Limb (tissue), 2 donors: ENCODE measurements around the gene ZNHIT1.
"Not testable (repeated sequence)": the region's sequence is repeated elsewhere in the genome, so short reads cannot be mapped to it uniquely, and the experiment has no call there.

Experiments
- DNase-seq, 2 donors: peaks; one replicate each; pipeline ENCODE4 v3.0.0-alpha.2; 2016; ENCODE audit errors: extremely low spot score in 2 of 2

ZNHIT1 gene

DNA sequence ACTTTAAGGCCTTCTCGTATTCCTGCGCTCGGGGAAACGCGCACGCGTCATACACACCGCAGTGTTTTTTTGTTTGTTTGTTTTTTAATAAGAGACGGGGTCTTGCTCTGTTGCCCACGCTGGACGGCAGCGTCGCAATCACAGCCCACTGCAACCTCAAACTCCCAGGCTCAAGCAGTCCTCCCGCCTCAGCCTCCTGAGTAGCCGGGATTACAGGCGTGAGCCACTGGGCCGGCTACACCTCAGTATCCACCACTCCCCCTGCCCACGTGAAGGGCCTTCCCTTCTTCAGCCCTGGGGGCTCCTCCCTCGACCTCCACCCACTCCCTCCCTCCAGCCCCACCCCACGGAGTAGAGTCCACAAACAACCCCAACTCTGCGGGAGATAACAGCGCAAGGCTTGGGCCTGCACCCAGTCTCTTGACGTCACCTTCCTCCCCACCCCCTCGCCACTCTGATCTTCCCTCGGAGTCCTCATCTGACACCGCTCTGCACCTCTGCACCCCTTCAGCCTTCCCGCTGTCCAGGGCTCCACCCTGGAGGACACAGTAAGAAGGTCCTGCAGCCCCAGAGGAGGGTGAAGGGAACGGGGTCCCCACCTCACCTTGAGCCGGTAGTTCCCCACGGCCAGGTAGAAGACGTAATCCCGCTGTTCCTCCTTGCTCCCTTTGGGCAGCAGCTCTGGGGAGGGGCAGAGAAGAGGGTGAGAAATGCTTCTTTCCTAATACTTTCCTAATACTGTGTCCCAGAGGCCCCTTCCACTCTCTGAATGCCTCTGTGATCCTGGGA lies 22.5 kb downstream of the ZNHIT1 start:
- DNase-seq = no peak

GRCh38 chr7:101241015-101241363 lies 23.0 kb downstream of the ZNHIT1 start:
- no peak for DNase-seq

- no peak for DNase-seq
Observed at GRCh38 chr7:101241443-101242349, 23.7 kb downstream of the ZNHIT1 start.

- no peak for DNase-seq
Observed at GRCh38 chr7:101243646-101244374, 25.8 kb downstream of the ZNHIT1 start.

GRCh38 chr7:101244375-101245146 lies 26.6 kb downstream of the ZNHIT1 start, which contains the start of gene FIS1:
Gene FIS1, minus strand, starts transcription at chr7:101245081. Its CDS starts 77 bp downstream, at chr7:101245004.
- peak; percentile 95 for DNase-seq

DNA sequence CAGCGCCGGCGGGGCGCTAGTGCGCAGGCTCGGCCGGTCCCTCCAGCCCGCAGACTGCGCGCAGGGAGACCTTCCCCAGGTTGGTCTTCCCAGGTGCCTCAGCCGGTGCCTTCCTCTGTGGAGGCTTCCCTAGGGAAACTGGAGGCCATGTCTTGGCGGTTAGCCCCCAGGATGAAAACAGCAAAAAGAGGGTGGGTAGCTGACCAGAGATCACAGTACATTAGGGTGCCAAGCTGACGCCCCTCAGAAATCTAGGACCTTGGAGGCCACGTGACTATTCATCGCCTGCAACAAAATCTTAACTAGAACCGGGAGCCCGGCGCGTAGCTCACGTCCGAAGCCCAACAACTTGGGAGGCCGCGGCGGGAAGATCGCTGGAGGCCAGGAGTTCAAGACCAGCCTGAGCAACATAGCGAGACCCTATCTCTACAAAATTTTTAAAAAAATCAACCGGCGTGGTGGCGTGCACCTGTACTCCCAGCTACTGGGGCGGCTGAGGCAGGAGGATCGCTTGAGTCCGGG lies 27.2 kb downstream of the ZNHIT1 start:
- DNase-seq = no peak

DNA sequence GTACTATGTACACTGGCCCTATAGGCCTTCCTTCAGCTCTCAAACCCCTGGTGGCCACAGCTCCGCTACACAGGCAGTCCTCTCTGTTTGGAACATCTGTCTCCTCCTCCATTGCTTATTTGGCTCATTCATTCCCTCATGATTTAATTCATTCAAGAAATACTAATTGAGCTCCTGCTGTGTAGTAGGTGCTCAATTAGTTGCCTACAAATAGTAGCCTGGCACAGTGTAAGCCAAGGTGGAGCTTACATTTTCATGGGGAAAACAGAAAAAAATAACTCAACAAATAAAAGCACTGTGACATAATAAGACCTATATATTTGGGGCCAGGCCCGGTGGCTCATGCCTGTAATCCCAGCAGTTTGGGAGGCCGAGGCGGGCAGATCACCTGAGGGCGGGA lies 30.3 kb downstream of the ZNHIT1 start:
- no peak for DNase-seq

DNA sequence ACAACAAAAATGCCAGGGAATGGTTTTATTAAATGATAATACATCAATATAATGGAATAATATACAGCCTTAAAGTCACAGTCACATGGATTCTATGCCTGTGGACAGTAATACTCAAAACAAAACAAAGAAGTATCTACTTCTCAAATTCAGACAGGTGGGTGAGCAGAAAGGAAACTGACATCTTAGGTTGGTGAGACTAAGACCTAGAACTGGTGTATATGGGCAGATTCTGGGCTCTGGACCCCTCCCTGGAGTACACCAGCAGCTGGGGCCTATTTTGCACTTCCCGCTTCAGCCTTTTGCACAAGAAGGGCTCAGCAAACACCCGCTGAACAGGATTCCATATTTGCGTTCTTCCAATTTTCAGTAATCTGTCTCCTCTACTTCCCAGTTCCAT lies 32.4 kb downstream of the ZNHIT1 start:
- no peak for DNase-seq

DNA sequence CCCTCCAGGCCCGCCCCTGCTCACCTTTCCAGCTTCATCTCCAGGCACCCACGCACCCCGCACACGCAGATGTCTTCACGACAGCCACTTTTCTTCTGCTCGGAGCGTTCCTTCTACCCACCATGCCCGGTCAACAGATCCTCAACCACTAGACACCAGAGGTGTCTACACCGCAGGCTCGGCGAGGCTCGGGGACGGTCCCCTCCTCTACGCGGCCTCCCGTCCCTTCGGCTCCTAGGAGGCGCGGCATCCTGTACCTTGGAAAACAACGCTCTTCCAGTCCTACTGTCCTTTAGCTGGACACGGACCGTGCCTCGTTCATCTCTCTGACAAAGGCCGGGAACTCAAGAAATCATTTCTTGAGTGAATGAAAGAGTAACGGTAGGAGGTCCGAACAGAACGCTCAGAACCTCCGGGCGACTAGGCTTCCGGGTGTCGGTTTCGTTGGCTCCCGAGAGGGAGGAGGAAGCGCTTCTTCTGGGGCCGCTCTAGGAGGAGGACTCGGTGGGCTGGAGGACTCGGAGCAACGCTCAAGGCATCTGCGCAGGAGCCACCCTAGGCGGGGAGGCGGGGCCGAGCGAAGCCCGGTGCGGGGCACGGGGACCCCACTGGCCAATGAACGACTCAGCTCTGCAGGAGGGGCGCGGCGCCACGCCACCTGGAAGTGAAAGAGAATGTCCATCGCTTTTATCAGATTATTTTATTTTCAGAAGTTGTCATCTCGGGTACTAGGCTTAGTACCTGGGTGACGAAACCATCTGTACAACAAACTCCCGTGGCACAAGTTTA lies 34.1 kb downstream of the ZNHIT1 start:
- DNase-seq = peak; percentile 97 to 99

GRCh38 chr7:101253199-101253598 lies 35.2 kb downstream of the ZNHIT1 start:
- not testable (repeated sequence) for DNase-seq

DNA sequence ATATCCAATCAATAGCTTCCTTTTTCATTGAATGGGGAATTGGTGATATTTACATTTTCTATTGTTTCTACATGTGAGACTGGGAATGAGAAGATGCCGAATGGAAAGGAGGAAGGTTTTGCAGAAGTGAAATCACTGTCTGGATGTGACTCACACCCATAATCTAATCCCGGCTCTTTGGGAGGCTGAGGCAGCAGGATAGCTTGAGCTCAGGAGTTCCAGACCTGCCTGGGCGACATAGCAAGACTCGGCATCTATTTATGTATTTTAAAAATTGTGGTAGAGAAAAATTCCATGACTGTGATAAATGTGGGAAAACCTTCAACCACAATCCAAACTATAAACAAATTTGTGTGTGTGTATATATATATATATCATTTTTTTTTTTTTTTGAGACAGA lies 37.8 kb downstream of the ZNHIT1 start:
- DNase-seq = no peak

DNA sequence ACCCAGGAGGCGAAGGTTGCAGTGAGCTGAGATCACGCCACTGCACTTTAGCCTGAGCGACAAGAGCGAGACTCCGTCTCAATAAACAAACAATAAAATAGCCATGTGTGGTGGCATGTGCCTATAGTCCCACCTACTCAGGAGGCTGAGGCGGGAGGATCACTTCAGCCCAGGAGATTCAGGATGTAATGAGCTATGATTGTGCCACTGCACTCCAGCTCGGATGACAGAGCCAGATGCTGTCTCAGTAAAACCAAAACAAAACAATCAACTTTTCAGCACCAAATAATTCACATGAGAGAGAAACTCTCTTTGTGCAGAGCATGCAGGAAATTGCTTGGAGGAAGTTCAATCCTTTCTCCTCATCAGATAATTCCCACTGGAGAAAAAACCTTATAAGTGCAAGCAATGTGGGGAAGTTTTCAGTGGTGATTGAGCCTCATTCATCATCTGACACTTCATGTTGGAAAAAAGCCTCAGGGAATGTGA lies 40.3 kb downstream of the ZNHIT1 start:
- peak in 1 of 2 donors; percentile 9 for DNase-seq

DNA sequence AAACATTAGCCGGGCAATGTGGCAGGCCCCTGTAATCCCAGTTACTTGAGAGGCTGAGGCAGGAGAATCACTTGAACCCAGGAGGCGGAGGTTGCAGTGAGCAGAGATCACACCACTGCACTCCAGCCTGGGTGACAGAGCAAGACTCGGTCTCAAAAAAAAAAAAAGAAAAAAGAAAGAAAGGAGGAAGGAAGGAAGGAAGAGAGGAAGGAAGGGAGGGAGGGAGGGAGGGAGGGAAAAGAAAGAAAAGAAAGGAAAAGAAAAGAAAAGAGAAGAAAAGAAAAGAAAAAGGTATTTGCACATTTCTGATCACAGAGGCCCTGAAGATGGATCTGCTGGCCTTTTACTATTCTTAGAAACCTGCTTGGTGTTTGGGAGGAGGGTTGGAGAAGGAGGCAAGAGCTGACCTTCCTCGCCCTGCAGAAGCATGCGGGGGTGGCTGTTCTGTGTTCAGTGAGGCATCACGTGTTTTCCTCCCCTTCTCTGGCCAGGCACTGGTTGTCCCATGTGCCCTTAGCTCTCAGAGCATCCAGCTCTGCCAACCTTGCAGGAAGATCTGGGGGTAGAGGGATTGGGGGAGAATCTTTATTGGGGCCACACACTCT lies 46.2 kb downstream of the ZNHIT1 start:
- not testable (repeated sequence) for DNase-seq

- DNase-seq = no peak
Observed at GRCh38 chr7:101265622-101266516, 47.9 kb downstream of the ZNHIT1 start.

DNA sequence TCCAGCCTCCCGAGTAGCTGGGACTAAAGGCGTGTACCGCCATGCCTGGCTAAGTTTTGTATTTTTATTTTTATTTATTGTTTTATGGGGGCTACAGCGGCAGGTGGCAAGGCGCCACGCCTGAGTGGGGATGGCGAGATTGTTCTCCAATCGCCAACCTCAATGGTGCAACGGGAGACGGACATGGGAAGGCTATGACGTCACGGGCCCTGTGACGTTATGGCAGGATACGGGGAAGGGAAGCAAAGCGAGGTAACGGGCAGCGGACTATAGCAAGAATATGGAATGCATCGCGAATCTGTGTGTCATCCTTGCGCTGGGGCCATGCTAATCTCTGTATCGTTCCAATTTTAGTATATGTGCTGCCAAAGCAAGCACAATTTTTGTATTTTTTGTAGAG lies 51.7 kb downstream of the ZNHIT1 start:
- DNase-seq = no peak

- DNase-seq = no peak
Observed at GRCh38 chr7:101271021-101271420, 53.1 kb downstream of the ZNHIT1 start.

DNA sequence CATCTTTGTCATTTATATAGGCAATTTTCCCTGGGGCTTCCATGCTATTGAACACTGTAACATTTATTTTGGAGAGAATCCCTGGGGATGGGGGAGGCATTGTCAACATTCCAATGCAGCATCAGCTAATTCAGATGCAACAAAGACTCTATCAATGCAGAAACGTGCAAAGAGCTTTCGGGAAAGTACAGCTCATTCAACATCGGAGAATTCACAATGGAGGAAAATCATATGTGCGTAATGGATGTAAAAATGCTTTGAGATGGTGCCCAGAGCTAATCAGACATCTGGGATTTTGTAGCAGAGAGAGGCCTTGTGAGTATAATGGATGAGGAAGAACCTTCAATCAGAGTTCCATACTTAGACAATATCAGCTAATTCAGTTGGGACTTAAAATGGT lies 55.2 kb downstream of the ZNHIT1 start:
- no peak for DNase-seq
